ENCODE results near the gene LRMDA. TPM values are rescaled to one million over a fixed set of nuclear protein-coding genes. Genes with fewer than 3 reads are reported as not detected.

LRMDA gene
- total RNA-seq, 1 experiment from 2014 or later = 0.24 TPM

DNA sequence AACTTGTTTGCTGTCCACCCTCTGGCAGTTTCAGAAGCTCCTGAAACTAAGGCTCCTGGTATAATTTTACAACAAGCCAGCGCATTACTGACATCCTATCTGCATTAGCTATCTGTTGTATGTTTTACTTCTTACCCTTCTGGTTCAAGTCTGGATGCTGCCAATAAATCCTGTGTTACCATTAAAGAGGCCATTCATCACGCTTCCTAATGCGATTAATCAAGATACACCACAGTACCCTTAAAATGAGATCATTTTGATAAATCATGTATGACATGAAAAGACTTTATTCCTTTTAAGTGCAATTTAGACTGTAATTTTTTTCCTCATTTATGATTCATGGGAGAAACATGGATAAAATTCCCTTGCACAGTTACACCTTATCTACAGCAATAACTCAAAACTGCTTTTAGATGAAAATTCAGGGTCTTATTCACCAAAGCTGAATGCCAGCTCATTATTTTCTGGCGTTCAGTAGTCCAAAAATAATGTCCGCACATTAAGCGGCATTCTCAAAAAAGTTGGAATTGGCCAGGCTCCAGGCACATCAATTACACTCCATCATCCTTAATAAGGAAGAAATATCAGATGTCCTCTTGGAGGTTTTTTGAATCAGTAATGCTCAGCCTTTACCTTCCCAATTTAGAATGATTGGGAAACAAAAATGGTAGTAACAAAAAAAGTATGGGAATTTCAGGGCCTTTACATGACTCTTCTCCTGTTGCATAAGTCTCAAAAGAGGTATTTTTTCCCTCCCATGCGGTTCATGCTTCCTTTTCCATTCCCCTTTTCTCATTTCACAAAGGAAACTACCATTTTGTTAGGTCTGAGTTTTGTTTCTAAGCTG lies 878.5 kb downstream of the LRMDA start:
- no peak overlapping the region for H3K27ac ChIP-seq

DNA sequence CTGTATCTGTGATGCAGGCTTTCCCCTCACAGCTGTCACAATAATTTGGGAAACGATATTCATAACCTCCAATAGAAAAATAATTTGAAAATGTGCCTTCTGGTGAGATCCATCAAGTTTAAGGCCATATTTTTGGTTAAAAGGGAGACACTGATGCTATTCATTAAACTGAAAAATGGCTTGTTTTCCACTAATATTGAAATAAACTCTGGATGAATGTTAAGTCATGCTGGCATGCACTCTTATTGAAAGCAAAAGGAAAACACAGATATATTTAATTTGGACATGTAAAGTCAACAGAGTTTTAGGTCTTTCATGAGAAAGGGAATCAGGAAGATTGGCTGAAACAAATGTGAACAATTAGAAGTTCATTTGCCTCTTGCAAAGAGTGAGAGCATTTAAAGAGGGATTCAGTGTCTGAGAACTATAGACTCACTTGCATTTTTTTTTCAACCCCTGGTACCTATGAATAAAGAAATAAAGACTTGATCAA lies 879.2 kb downstream of the LRMDA start:
- Histone ChIP-seq H3K9me3 (replicated peaks) (no peaks in the 10 kb centered on the region), H3K4me1 (no peaks in the 10 kb centered on the region), H3K27me3 (0 out of 2 replicates have a peak, but pooled peaks cover 3% of the 10 kb centered on the region), H3K4me3 (no peak overlapping the region), H3K36me3 (no peaks in the 10 kb centered on the region), H3K27ac (no peak overlapping the region)
- no peak for DNase-seq

More for the DNA sequence above, 878.5 kb downstream of the LRMDA start:
- H3K9me3 ChIP-seq (replicated peaks) = no peaks in the 10 kb centered on the region
- no peak for DNase-seq
- H3K4me1 ChIP-seq = no peaks in the 10 kb centered on the region
- no peak overlapping the region for H3K4me3 ChIP-seq
- 0 out of 2 replicates have a peak, but pooled peaks cover 3% of the 10 kb centered on the region for H3K27me3 ChIP-seq
- H3K36me3 ChIP-seq = no peaks in the 10 kb centered on the region

- Histone ChIP-seq H3K36me3 (no peaks in the 10 kb centered on the region), H3K4me1 (no peaks in the 10 kb centered on the region), H3K4me3 (no peak overlapping the region), H3K27ac (no peak overlapping the region), H3K27me3 (0 out of 2 replicates have a peak, but pooled peaks cover 3% of the 10 kb centered on the region), H3K9me3 (replicated peaks) (no peaks in the 10 kb centered on the region)
- peak; percentile 17 to 47 for DNase-seq
Observed at GRCh38 chr10:76311752-76312636, 880.6 kb downstream of the LRMDA start.

DNA sequence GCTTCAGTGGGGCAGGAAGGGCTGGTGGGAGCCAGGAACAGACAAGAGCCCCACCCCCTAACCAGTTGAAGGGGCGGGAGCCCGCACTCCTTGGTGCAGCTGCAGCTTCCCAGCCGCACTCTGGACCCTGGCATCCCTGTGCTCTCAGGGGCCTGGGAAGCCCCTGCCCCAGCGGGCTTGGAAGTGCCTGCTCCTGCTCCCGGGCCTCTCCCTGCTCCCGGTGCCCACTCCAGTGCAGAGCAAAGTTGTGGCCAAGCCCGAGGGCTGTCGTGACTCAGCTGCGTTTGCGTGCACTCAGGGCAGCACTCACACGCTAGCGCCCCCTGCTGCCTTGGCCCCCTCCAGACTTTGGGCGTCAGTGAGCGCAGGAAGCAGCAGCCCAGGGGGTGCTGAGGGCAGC lies 883.8 kb downstream of the LRMDA start:
- Histone ChIP-seq H3K4me3 (no peak overlapping the region), H3K9me3 (replicated peaks) (no peaks in the 10 kb centered on the region), H3K36me3 (no peaks in the 10 kb centered on the region), H3K27ac (no peak overlapping the region), H3K4me1 (no peaks in the 10 kb centered on the region), H3K27me3 (0 out of 2 replicates have a peak, but pooled peaks cover 3% of the 10 kb centered on the region)
- DNase-seq = no peak

GRCh38 chr10:76316234-76316633 lies 884.8 kb downstream of the LRMDA start:
- Histone ChIP-seq H3K9me3 (replicated peaks) (no peaks in the 10 kb centered on the region), H3K36me3 (no peaks in the 10 kb centered on the region), H3K27me3 (0 out of 2 replicates have a peak, but pooled peaks cover 3% of the 10 kb centered on the region), H3K4me3 (no peak overlapping the region), H3K4me1 (no peaks in the 10 kb centered on the region), H3K27ac (no peak overlapping the region)
- no peak for DNase-seq

DNA sequence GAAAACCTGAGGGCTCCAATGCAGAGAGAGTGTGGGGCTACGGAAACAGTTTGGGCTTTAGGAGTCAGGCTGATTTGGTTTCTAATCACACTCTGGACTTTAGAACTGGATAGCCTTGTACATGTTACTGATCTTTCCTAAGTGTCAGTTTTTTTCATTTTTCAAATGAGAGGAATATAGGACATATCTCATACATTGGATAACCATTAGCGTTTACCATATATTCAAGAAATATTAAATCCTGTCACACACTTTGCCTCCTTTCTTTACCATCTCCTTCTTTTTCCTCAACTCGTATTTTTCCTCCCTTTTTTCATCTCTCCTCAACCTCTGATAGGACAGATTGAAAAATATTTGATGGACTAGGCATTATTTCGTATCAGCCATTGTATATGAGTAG lies 885.7 kb downstream of the LRMDA start:
- H3K4me3 ChIP-seq = no peak overlapping the region
- H3K9me3 ChIP-seq (replicated peaks) = no peaks in the 10 kb centered on the region
- H3K4me1 ChIP-seq = no peaks in the 10 kb centered on the region
- no peaks in the 10 kb centered on the region for H3K36me3 ChIP-seq
- no peak for DNase-seq
- no peak overlapping the region for H3K27ac ChIP-seq
- H3K27me3 ChIP-seq = 0 out of 2 replicates have a peak, but pooled peaks cover under 1% of the 10 kb centered on the region

GRCh38 chr10:76318211-76318610 lies 886.8 kb downstream of the LRMDA start:
- no peaks in the 10 kb centered on the region for H3K27me3 ChIP-seq
- no peaks in the 10 kb centered on the region for H3K9me3 ChIP-seq (replicated peaks)
- H3K4me1 ChIP-seq = no peaks in the 10 kb centered on the region
- DNase-seq = no peak
- H3K4me3 ChIP-seq = no peak overlapping the region
- no peaks in the 10 kb centered on the region for H3K36me3 ChIP-seq
- no peak overlapping the region for H3K27ac ChIP-seq

DNA sequence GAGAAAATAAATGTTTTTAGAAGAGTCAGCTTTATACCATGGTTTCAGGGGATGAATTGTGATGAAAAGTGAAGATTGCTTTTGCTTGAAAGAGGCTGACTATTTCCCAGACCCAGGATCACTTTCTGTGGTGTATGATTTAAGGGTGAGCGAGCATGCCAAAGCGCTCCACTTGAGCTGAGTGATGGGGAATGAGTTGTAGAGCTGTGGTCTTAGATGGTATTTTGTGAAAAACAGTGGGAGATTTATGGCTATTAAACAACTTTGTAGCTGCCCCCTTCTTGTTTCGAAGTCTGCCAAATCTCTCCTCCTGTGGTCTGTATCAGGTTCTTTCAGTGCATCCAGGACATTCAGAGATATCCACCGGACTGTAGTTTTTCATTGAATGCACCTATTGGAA lies 888.2 kb downstream of the LRMDA start:
- no peak for DNase-seq

DNA sequence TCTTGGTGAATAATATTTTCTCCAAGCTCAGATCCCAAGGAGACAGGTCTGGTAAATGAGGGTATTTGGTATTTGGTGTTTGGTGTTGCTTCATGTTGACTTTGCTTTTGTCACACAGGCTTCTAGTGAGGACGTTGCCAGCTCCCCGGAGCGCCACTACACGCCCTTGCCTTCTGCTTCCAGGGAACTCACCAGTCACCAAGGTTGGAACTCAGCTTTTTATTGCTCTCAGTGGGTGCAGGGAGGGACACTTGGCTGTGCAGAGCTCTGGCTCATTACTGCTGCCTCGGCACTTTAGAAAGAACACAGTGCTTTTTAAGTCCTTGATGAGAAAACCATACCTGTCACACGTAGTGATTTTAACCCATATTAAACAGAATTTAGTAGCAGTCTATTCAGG lies 892.9 kb downstream of the LRMDA start:
- H3K4me3 ChIP-seq = no peak overlapping the region
- no peaks in the 10 kb centered on the region for H3K4me1 ChIP-seq
- no peaks in the 10 kb centered on the region for H3K36me3 ChIP-seq
- H3K27ac ChIP-seq = no peak overlapping the region
- H3K27me3 ChIP-seq = no peaks in the 10 kb centered on the region
- H3K9me3 ChIP-seq (replicated peaks) = no peaks in the 10 kb centered on the region
- no peak for DNase-seq

More for the DNA sequence above, 888.2 kb downstream of the LRMDA start:
- Histone ChIP-seq H3K4me3 (no peak overlapping the region), H3K4me1 (no peaks in the 10 kb centered on the region), H3K27ac (no peak overlapping the region), H3K27me3 (no peaks in the 10 kb centered on the region), H3K9me3 (replicated peaks) (no peaks in the 10 kb centered on the region), H3K36me3 (no peaks in the 10 kb centered on the region)

- no peak for DNase-seq
- no peaks in the 10 kb centered on the region for H3K4me1 ChIP-seq
- H3K27ac ChIP-seq = no peak overlapping the region
Observed at GRCh38 chr10:76327441-76327840, 896.0 kb downstream of the LRMDA start.

DNA sequence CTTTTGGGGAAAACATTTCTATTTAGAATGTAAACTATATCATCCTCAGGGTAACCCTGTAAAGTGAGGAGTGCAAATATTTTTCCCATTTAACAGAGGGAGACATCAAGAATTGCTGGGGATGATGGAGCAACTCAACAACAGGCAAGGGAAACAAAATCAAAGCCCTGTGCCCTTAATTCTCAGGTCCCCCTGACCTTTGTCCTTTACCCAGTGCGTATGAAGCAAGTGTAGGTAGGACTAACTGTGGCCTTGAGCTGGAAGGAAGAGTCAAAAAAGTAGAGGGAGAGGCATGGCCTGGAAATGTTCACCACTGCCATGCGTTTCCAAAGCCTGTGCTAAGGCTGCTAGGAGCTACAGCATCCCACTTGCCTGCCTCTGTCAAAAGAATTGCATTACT lies 896.9 kb downstream of the LRMDA start:
- H3K9me3 ChIP-seq (replicated peaks) = no peaks in the 10 kb centered on the region
- no peak for DNase-seq
- no peak overlapping the region for H3K4me3 ChIP-seq
- no peaks in the 10 kb centered on the region for H3K36me3 ChIP-seq
- no peak overlapping the region for H3K27ac ChIP-seq
- H3K4me1 ChIP-seq = no peaks in the 10 kb centered on the region
- H3K27me3 ChIP-seq = no peaks in the 10 kb centered on the region

More at GRCh38 chr10:76327441-76327840, 896.0 kb downstream of the LRMDA start:
- H3K36me3 ChIP-seq = no peaks in the 10 kb centered on the region
- H3K4me3 ChIP-seq = no peak overlapping the region
- H3K9me3 ChIP-seq (replicated peaks) = no peaks in the 10 kb centered on the region
- H3K27me3 ChIP-seq = no peaks in the 10 kb centered on the region

- H3K9me3 ChIP-seq (replicated peaks) = no peaks in the 10 kb centered on the region
Observed at GRCh38 chr10:76329891-76330575, 898.6 kb downstream of the LRMDA start.

GRCh38 chr10:76331742-76332141 lies 900.3 kb downstream of the LRMDA start:
- Histone ChIP-seq H3K9me3 (replicated peaks) (no peaks in the 10 kb centered on the region), H3K27me3 (no peaks in the 10 kb centered on the region), H3K4me3 (no peak overlapping the region), H3K36me3 (no peaks in the 10 kb centered on the region), H3K27ac (no peak overlapping the region), H3K4me1 (no peaks in the 10 kb centered on the region)
- DNase-seq = no peak

More at GRCh38 chr10:76329891-76330575, 898.6 kb downstream of the LRMDA start:
- peak in 1 of 2 experiments; percentile 7 for DNase-seq
- H3K27ac ChIP-seq = peak overlapping the region; percentile 16; the same call in 1 of the 2 replicates
- no peaks in the 10 kb centered on the region for H3K4me1 ChIP-seq
- no peak overlapping the region for H3K4me3 ChIP-seq
- H3K27me3 ChIP-seq = no peaks in the 10 kb centered on the region
- no peaks in the 10 kb centered on the region for H3K36me3 ChIP-seq

- Histone ChIP-seq H3K36me3 (no peaks in the 10 kb centered on the region), H3K27me3 (no peaks in the 10 kb centered on the region), H3K27ac (no peak overlapping the region), H3K4me3 (no peak overlapping the region), H3K9me3 (replicated peaks) (no peaks in the 10 kb centered on the region), H3K4me1 (no peaks in the 10 kb centered on the region)
- no peak for DNase-seq
Observed at GRCh38 chr10:76333326-76333725, 901.9 kb downstream of the LRMDA start.

Data from SJCRH30 (cell line).